Osteoblast (primary cell): ENCODE results near the gene FEM1B. TPM values are rescaled to one million over a fixed set of nuclear protein-coding genes. Genes with fewer than 3 reads are reported as not detected.

Experiments used
- DNase-seq: peaks from one replicate; pipeline ENCODE4 v3.0.0; 2011; ENCODE audit warnings: low spot score, mixed read lengths; ENCODE audit not compliant: insufficient read length; ENCODE audit errors: missing footprints
- H2AFZ ChIP-seq: 2 replicates; pipeline ENCODE4 v1.6.0; 2011; ENCODE audit warnings: mild to moderate bottlenecking, low read length
- H3K27ac ChIP-seq: 2 replicates; pipeline ENCODE4 v1.5.1; 2011; ENCODE audit warnings: mild to moderate bottlenecking, low read depth, low read length, moderate library complexity
- H3K27me3 ChIP-seq: 2 replicates; pipeline ENCODE4 v1.6.0; 2012; ENCODE audit warnings: mild to moderate bottlenecking, control low read depth, inconsistent platforms, low read length, moderate library complexity; ENCODE audit not compliant: insufficient read depth
- H3K36me3 ChIP-seq: 2 replicates; pipeline ENCODE4 v1.5.1; 2011; ENCODE audit warnings: mild to moderate bottlenecking, low read length, control low read depth, moderate library complexity; ENCODE audit not compliant: insufficient read depth
- H3K4me1 ChIP-seq: 2 replicates; pipeline ENCODE4 v1.5.1; 2011; ENCODE audit warnings: mild to moderate bottlenecking, low read length, control low read depth, moderate library complexity; ENCODE audit not compliant: insufficient read depth
- H3K4me2 ChIP-seq: 2 replicates; pipeline ENCODE4 v1.6.0; 2011; ENCODE audit warnings: mild to moderate bottlenecking, low read length; ENCODE audit not compliant: insufficient read depth
- H3K4me3 ChIP-seq: fragments of 200-600 bp; sonication (generic); 3 replicates; pipeline ENCODE4 v1.5.1; 2012; ENCODE audit warnings: mild to moderate bottlenecking, low read length, inconsistent platforms; ENCODE audit not compliant: insufficient read depth
- H3K79me2 ChIP-seq: 2 replicates; pipeline ENCODE4 v1.6.0; 2012; ENCODE audit warnings: mild to moderate bottlenecking, low read length, control low read depth, inconsistent platforms; ENCODE audit not compliant: insufficient read depth
- H3K9me3 ChIP-seq: 2 replicates; pipeline ENCODE4 v1.5.1; 2011; ENCODE audit warnings: low read depth, low read length, control low read depth
- H4K20me1 ChIP-seq: 2 replicates; pipeline ENCODE4 v1.6.0; 2012; ENCODE audit warnings: mild to moderate bottlenecking, low read length, control low read depth; ENCODE audit not compliant: insufficient read depth
- total RNA-seq: library from RNA; depleted of rRNA; stranded (reverse); fragments of >200 nt; gene quantifications from 2 replicates; pipeline ENCODE4 v1.2.3, GENCODE V29; 2012
- TF ChIP-seq, protein P1 (sequence below): IDR thresholded peaks from 2 replicates; pipeline ENCODE4 v1.5.1; 2011; ENCODE audit warnings: mild to moderate bottlenecking, low read depth, low read length, moderate library complexity; ENCODE audit errors: extremely low read depth

Gene FEM1B
- total RNA-seq, 1 donor: 35.5 TPM

DNA sequence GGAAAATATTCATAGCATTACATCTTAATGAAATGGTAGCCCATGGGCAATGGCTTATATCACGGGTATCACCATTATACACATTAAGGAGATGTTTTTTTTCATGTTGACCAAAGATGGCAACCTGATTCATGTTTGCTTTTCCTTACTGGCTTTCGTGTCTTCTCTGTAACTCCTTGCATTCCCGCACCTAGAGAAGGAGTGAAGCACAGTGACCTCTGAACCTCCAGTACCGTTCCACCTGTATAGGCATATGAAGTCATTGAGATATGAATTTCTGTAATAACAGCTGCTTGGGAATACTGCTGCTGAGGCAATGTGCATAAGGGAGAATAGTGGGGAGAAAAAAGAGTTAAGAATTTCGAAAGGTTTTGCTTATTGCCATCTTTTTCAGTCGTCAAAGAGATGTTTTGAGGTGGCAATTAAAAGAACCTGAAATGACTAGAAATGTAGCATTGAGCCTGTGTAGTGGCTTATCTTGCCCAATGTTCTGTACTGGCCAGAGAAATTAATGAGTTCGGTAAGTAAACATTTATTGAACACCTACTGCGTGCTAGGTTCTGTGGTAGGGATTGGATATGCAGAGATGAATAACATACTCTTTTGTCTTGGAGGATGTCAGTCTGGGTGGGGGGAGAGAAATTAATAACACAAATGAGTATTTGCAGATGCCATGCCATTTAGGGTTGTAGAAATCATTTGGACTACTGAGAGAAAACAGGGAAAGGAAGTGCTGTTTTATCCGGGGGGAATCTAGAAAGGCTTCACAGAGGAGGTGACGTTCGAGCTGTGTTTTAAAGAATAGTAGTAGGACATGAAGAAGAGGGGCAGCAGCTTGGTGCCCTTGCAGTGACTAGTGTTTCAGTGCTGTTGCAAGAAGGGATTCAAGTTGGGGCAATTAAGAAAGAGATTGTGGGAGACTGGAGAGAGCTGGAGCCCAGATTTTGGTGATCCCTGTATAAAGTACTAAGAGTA, 2.5 kb downstream of the FEM1B start:
- H3K4me1 ChIP-seq: peaks cover 49% of the 10 kb centered on the region
- peak overlapping the region; percentile 87 for H3K27ac ChIP-seq
- peaks cover 58% of the 10 kb centered on the region for H4K20me1 ChIP-seq

DNA sequence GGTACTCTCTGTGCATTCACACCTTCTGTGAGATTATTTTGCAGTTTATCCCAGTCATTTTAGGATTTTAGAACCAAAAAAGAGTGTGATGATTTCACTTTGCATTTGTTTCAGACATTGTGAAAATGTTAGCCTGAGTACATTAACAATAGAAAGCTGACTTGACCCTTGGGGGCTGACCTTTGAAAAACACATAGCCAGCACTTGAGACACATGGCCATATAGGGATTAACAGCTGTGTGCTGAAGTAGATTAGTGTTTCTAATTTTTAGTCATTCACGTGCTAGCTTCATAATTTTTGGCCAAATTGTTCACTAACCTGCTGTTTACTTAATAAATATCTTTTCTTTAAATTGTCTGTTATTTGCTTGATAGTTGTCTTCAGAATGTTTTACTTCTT, 3.5 kb downstream of the FEM1B start:
- H3K4me2 ChIP-seq: peak overlapping the region; percentile 97
- H3K9me3 ChIP-seq: no peaks in the 10 kb centered on the region
- peaks cover 85% of the 10 kb centered on the region for H3K79me2 ChIP-seq
- peak; percentile 56 for DNase-seq
- H3K4me3 ChIP-seq: peak overlapping the region; percentile 91
- H3K27me3 ChIP-seq: no peaks in the 10 kb centered on the region
- H3K4me1 ChIP-seq: peaks cover 48% of the 10 kb centered on the region
- peaks cover 63% of the 10 kb centered on the region for H4K20me1 ChIP-seq
- TF ChIP-seq, protein P1, sequence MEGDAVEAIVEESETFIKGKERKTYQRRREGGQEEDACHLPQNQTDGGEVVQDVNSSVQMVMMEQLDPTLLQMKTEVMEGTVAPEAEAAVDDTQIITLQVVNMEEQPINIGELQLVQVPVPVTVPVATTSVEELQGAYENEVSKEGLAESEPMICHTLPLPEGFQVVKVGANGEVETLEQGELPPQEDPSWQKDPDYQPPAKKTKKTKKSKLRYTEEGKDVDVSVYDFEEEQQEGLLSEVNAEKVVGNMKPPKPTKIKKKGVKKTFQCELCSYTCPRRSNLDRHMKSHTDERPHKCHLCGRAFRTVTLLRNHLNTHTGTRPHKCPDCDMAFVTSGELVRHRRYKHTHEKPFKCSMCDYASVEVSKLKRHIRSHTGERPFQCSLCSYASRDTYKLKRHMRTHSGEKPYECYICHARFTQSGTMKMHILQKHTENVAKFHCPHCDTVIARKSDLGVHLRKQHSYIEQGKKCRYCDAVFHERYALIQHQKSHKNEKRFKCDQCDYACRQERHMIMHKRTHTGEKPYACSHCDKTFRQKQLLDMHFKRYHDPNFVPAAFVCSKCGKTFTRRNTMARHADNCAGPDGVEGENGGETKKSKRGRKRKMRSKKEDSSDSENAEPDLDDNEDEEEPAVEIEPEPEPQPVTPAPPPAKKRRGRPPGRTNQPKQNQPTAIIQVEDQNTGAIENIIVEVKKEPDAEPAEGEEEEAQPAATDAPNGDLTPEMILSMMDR: no peak
- H3K36me3 ChIP-seq: peaks cover 6% of the 10 kb centered on the region
- no peak overlapping the region for H2AFZ ChIP-seq
- peak overlapping the region; percentile 53 for H3K27ac ChIP-seq

More for the DNA sequence above, 2.5 kb downstream of the FEM1B start:
- Histone ChIP-seq H3K9me3 (no peaks in the 10 kb centered on the region), H3K4me2 (peak overlapping the region; percentile 97), H3K36me3 (peaks cover 6% of the 10 kb centered on the region), H3K27me3 (no peaks in the 10 kb centered on the region), H2AFZ (no peak overlapping the region), H3K4me3 (peak overlapping the region; percentile 91), H3K79me2 (peaks cover 80% of the 10 kb centered on the region)
- TF ChIP-seq, protein P1: no peak
- peak; percentile 57 for DNase-seq

DNA sequence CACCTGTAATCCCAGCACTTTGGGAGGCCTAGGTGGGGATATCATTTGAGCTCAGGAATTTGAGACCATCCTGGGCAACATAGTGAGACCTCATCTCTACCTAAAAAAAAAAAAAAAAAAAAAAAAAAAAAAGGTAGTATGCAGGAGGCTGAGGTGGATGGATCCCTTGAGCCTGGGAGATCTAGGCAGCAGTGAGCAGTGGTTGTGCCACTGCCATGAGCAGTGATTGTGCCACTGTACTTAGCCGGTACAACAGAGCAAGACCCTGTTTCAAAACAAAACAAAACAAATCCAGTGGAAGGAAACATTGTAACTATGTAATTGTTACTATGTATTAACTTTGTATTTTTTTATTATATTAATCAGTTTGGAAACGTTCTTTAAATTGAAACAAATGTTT, 5.9 kb downstream of the FEM1B start:
- H3K4me2 ChIP-seq: no peak overlapping the region
- peaks cover 6% of the 10 kb centered on the region for H3K36me3 ChIP-seq
- peaks cover 82% of the 10 kb centered on the region for H4K20me1 ChIP-seq
- peaks cover 99% of the 10 kb centered on the region for H3K79me2 ChIP-seq
- no peaks in the 10 kb centered on the region for H3K27me3 ChIP-seq
- TF ChIP-seq, protein P1: no peak
- H3K27ac ChIP-seq: no peak overlapping the region
- H3K4me1 ChIP-seq: peaks cover 38% of the 10 kb centered on the region
- H2AFZ ChIP-seq: no peak overlapping the region
- no peak overlapping the region for H3K4me3 ChIP-seq
- DNase-seq: no peak
- H3K9me3 ChIP-seq: no peaks in the 10 kb centered on the region

DNA sequence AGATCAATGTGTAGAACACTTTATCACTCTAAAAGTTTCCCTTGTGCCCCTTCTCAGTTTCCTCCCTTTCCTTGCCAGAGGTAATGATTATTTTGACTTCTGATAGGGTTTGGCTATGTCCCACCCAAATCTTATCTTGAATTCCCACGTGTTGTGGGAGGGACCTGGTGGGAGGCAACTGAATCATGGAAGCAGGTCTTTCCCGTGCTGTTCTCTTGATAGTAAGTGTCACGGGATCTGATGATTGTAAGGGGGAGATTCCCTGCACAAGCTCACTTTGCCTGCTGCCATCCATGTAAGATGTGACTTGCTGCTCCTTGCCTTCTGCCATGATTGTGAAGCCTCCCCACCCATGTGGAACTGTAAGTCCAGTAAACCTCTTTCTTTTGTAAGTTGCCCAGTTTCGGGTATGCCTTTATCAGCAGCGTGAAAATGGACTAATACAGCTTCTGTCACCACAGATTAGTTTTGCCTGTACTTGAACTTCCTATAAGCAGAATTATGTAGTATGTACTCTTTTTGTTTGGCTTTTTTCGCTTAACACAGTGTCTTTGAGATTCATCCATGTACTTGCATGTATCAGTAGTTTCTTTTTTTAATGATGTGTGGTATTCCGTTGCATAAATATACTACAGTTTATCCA, 7.2 kb downstream of the FEM1B start:
- Histone ChIP-seq H3K4me3 (no peak overlapping the region), H3K27ac (no peak overlapping the region), H2AFZ (no peak overlapping the region), H3K79me2 (peaks cover 99% of the 10 kb centered on the region), H4K20me1 (peaks cover 72% of the 10 kb centered on the region), H3K9me3 (no peaks in the 10 kb centered on the region), H3K4me2 (no peak overlapping the region), H3K4me1 (peaks cover 29% of the 10 kb centered on the region), H3K36me3 (peaks cover 11% of the 10 kb centered on the region), H3K27me3 (no peaks in the 10 kb centered on the region)
- TF ChIP-seq, protein P1: no peak
- no peak for DNase-seq
